IgD-negative memory B cell (primary cell): ENCODE measurements around the gene ZNF322. TPM values are rescaled to one million over a fixed set of nuclear protein-coding genes. Genes with fewer than 3 reads are reported as not detected.

ENCODE experiments used
- polyA plus RNA-seq: library from polyadenylated mRNA; unstranded; fragments of 300-500 nt; fragmentation: Illumina TruSeq; gene quantifications from one replicate; pipeline ENCODE4 v1.2.3, GENCODE V29; 2021

The ZNF322 gene
- polyA plus RNA-seq, 1 donor from 2014 or later: 9.7 TPM

Other genes with a start within 250 kb of the ZNF322 start
- 36.3 TPM for gene BTN3A3, start 219.2 kb downstream of the ZNF322 start, polyA plus RNA-seq
- 16.9 TPM for gene BTN2A1, start 201.8 kb downstream of the ZNF322 start, polyA plus RNA-seq
- gene BTN1A1, start 159.4 kb downstream of the ZNF322 start, polyA plus RNA-seq: 3.7 TPM
- gene HMGN4, start 121.4 kb downstream of the ZNF322 start, polyA plus RNA-seq: 120 TPM
- gene ABT1, start 62.8 kb downstream of the ZNF322 start, polyA plus RNA-seq: 44.0 TPM